HG03565 (cell line): ENCODE data around the gene LMOD1.
"Not testable (repeated sequence)": the region's sequence is repeated elsewhere in the genome, so short reads cannot be mapped to it uniquely, and the experiment has no call there.

Source experiments
- ATAC-seq: cut with Tn5 transposase; IDR thresholded peaks from one replicate; pipeline ENCODE4 v1.9.1; 2021; ENCODE audit warnings: mild to moderate bottlenecking, moderate library complexity; ENCODE audit not compliant: unreplicated experiment

The LMOD1 gene

DNA sequence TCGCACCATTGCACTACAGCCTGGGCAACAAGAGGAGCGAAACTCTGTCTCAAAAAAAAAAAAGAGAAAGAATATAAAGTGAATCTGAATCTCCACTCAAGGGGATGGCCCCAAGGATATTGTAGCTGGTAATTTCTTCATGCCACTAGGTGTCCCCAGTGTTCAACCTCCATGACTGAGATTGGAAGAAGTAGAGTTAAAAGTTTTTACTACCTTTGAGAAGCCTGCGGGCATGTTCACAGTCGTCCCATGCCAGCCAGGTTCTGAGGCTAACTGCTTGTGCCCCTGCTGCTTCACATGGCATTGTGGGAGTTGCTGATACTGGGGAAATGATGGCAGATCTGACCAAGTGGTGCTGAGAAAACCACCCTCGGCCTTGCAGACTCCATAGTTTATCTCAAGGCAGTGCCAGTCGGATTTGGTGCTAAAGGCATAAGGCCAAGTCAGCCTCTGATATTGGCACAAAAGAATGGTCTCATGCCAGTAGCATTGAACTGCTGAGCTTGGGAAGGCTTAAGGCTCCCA, 68.4 kb downstream of the LMOD1 start:
- no peak for ATAC-seq

GRCh38 chr1:201876148-201876818, 70.1 kb downstream of the LMOD1 start:
- no peak for ATAC-seq

- no peak for ATAC-seq
Measured at GRCh38 chr1:201874672-201875071, 71.7 kb downstream of the LMOD1 start.

GRCh38 chr1:201870397-201870796, 76.0 kb downstream of the LMOD1 start:
- ATAC-seq = no peak

DNA sequence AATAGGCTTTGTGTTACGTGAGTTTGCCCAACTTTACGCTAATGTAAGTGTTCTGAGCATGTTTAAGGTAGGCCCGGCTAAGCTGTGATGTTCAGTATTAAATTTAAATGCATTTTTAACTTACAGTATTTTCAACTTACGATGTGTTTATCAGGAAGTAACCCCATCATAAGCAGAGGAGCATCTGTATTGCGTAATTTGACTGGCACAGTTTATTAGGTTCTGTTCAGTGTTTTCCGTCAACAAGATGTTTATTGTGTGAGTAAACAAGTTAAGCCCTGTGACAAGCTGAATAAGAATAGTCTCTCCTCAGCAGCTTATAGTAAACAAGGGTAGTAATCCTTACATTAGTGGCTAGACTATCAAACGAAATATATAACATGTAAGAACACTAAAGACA, 84.9 kb downstream of the LMOD1 start:
- ATAC-seq = no peak

- no peak for ATAC-seq
Measured at GRCh38 chr1:201859424-201859823, 86.9 kb downstream of the LMOD1 start.

DNA sequence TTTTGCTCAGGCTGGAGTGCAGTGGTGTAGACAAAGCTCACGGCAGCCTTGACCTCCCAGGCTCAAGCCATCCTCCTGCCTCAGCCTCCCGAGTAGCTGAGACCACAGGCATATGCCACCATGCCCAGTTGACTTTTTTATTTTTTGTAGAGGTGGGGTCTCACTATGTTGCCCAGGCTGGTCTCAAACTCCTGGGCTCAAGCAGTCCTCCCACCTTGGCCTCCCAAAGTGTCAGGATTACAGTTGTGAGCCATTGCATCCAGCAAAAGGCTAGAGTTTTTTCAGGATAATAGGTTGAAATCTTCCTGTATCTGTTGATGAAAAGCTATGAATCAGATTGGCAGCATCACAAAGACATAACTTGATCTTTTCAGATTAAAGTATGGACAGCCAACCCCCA, 89.6 kb downstream of the LMOD1 start:
- ATAC-seq = not testable (repeated sequence)

- ATAC-seq = no peak
Measured at GRCh38 chr1:201851949-201852348, 94.4 kb downstream of the LMOD1 start.

GRCh38 chr1:201850053-201850397, 96.3 kb downstream of the LMOD1 start:
- ATAC-seq = no peak

DNA sequence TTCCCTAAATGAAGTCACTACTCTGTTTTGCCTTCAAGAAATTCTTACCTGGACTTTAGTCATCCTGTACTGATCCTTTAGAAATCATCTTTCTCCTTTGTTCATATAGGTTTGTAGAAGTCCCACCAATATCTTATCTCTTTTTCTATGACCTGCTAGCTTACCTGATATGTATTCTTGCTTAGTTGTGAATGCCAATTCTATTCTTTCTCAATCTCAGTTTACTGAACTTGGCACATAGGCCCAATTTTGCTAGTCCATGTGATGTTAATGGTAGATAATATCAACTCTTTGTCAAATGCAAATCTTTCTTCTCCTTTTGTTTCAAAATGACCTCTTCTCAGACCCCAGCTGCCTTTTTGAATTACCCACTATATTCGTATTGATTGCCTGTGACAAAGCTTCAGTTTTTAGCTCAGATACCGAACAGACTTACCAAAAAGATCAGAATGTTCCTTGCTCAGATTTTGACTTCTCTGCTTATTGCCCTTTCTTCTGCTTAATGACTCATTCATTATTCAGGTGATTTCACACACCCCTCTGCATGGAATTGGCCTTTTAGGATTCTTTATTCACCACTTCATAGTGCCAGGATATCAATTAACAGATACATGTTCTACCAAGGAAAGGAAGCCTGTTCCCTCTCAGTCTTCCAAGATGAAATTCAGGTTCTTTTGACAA, 96.8 kb downstream of the LMOD1 start:
- ATAC-seq = no peak

- no peak for ATAC-seq
Measured at GRCh38 chr1:201848230-201848629, 98.1 kb downstream of the LMOD1 start.

- no peak for ATAC-seq
Measured at GRCh38 chr1:201847150-201847549, 99.2 kb downstream of the LMOD1 start.
